Suppressor macrophage treated with lipopolysaccharide for 4 hours (primary cell): Measurements from ENCODE around the gene AK1.
A peak's percentile ranks its signal among the peaks of the same experiment; 100 is the strongest.

Experiments used
- DNase-seq: peaks from one replicate; pipeline ENCODE4 v3.0.0-alpha.2; 2020

The AK1 gene

GRCh38 chr9:127907867-127908659, 30.6 kb upstream of the AK1 start:
- no peak for DNase-seq

- DNase-seq: no peak
Observed at GRCh38 chr9:127905788-127906191, 28.3 kb upstream of the AK1 start.

DNA sequence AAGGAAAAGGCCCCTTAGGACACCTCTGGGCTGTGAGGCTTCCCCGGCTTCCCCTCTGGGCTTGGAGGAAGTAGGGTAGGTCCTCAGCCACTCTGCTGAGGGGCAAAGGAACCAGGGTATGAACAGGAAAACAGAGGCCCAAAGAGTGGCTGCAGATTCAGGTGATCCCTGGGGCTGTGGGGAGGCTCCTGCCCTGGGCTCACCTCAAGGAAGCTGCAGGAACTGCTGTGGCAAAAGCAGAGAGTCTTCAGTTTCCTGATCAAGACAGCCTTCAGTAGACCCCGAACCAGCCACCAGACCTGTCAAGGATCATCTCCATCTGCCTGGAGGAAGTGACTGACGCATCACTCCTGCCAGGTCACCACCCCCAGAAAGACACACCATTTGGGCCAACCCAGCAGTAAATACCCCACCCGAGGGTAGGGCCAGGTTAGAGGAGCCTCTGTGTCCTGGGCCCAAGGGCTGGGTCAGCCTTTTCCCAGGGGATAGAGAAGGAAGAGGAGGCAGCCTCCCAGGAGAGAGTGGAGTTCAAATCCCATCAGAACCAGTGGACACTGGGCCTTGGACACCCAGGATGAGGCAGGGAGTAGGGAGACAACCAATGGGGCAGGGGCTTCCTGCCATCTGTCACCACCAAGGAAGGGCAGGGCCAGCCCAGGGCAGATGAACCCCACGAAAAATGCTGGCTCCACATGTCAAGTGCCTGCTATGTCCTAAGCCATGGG, 27.7 kb upstream of the AK1 start:
- peak; percentile 35 for DNase-seq

GRCh38 chr9:127904561-127905003, 27.1 kb upstream of the AK1 start:
- DNase-seq: peak; percentile 31

DNA sequence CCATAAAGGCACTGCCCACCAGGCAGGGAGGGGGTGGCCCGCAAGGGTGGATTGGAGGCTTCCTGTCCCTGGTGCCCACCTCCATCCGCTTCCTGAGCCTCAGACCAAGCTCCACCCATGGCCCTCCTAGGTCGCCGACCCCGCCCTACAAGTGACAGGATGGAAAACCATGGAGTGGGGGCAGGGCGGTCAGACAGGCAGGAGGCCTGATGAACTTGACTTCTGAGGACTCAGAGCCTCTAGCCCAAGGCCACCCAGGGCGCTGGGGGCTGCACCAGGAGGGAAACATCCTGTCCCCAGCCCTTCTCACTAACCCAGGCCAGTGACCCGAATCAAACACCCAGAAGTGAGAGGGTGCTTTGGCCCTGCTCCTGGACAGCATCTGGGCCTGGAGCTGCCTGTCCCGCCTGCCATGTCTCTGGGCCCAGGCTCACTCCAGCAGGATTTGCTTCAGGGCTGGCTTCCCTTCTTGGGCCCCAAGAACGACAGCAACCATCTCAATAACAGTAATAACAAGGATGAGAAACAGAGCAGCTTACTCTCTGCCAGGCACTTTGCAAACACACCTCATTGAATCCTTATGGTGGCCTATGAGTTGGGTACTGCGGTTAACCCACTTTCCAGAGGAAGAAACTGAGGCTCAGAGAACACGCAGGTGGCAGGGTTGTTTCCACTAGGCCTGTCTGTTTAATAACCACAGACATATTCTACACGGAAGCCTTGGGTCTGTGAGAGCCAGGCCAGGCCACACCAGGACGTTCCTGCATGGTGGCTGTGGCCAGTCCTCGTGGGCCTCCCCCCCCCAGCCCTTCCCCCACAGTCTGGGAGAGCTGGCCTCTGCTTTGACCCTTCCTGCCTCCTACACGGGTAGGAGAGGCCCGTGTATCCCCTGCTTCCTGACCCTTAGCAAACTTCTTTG, 26.3 kb upstream of the AK1 start:
- DNase-seq: peak; percentile 54

DNA sequence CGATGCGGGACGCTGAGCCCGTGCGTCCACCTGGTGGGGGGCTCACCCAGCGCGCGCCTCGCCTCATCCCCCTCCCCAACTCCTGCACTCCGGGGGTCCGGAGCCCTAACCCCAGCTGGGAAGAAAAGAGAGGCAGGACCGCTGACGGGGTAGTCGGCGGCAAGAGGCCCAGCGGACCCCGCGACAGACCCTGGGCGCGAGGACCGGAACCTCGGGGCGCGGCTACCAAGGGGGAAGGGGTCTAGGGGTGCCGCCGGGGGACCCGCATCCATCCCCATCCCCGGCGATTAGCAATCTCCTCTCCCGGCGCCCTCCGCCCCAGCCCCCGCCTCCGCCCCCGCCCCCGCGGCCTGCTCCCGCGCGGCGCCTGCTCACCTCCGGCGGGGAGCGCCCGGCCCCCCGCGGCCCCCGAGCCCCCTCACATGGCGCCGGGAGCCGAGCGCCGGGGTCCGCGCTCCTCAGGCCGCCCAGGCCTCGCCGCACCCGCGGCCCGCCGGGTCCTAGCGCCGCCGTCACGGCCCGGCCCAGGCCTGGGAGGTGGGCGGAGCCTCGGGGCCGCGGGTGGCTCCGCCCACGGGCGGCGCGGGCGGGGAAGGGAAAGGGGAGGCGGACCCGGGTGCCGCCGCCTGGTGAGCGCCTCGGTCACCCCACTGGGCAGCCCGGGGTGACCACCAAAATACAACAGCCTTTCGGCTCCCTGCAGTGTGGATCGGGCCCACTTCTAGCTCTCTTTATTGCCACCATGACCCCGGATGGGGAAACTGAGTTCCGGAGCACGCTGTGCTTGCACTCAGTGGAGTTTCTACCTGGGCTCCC, 21.9 kb upstream of the AK1 start, which contains the start of gene ST6GALNAC6:
Gene ST6GALNAC6, minus strand, starts transcription at position 476 of the 816 bp plus-strand sequence. CDS start 1,622 bp downstream, outside the sequence.
- DNase-seq: peak; percentile 89

DNA sequence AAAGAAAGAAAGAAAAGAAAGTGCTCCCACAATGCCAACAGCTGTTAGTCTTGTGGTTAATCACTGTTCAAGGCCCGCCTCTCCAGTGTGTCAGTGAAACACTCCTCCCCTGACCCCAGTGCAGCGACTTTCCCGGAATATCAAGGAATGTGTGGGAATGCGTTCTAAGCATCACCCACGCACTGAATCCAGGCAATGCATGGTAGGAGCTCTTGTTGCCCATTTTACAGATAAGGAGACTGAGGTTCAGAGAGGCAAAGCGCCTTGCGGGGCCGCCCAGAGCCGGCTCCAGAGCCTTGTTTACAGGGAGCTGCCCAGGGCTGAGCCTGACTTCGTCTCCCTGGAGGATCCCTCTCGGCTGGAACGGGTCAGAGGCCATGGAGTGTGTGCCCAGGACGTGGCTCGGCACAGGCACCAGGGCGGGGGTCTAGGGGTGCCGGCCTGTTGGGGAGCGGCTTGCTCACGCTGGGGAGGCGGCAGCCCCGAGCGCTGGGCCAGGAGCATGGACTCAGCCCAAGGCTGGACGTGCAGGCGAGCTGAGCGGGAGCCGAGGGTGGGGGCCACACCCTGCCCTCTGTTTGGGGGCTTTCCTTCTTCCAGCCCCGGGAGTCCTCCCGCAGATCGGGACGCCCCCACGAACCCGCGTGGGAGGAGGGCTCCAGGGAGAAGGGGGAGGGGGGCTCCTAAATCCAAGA, 21.1 kb upstream of the AK1 start:
- DNase-seq: peak; percentile 28

DNA sequence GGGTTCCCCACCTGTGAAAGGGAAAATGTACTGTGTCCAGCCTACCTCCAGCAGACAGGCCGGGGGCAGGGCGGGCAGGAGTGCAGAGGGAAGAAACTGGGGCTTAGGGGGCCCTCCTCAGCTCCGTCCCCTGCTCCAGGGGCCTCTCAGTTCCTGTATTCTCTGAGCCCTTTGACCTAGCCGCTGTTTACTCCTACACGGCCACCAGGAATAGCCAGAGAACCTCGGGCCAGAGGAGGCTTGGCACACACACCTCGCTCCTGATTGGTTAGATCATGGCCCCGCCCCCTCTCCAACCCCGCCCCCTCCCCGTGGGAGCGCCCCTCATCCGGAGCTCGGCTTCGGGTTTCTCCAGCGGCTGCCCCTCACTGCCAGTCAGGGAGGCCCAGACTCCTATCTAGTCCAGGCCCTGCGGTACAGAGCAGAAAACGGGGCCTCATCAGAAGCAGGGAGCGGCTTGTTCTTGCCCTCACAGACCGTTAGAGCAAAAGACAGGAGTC, 19.8 kb upstream of the AK1 start:
- peak; percentile 67 for DNase-seq

GRCh38 chr9:127896395-127897192, 19.1 kb upstream of the AK1 start:
- DNase-seq: no peak

- DNase-seq: no peak
Observed at GRCh38 chr9:127895811-127896210, 18.3 kb upstream of the AK1 start.

GRCh38 chr9:127893392-127893791, 15.9 kb upstream of the AK1 start:
- no peak for DNase-seq

GRCh38 chr9:127892831-127893230, 15.4 kb upstream of the AK1 start:
- DNase-seq: no peak

- no peak for DNase-seq
Observed at GRCh38 chr9:127890053-127890452, 12.6 kb upstream of the AK1 start.

DNA sequence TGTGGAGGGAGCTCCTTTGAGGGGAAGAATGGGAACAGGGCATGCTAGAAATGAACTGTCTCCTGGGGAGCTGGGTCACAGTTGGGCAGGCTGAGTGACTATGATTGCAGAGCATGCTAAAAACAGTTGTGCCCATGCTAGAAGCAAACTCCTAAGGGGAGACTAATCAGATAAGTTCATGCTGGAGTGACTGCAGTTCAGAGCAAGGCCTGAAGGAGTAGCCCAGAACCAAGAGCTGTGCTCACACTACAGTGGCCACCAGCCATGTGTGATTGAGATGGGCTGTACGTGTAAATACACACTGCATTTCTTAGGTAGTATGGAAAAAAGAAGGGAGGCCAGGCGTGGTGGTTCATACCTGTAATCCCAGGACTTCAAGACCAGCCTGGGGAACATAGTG, 10.3 kb upstream of the AK1 start:
- no peak for DNase-seq

DNA sequence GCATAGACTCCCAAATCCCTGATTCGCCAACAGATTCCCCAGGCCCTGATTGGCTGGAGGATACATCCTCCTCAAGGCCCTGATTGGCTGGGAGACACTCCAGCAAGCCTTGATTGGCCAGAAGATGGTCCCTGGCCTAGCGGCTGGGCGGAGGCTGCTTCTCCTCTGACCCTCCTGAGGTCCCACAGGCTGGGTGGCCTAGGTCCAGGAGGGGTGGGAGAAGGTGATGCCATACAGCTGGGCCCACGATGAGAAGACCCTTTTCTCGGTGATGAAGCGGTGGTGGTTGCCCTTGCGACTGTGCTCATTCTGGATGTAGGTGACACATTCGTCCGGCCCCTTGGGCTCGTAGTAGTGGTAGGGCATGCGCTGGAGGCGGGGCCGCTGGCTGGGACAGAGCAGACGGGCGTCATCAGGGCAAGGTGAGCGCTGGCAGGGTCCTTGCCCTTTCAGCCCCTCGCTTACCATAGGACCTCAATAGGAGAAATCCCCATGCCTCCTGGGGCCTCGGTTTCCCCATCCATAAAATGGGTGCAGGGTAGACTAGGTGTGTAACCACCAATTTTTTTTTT, 9.0 kb upstream of the AK1 start:
- no peak for DNase-seq

- DNase-seq: no peak
Observed at GRCh38 chr9:127885508-127886281, 8.2 kb upstream of the AK1 start.

GRCh38 chr9:127884976-127885490, 7.6 kb upstream of the AK1 start:
- no peak for DNase-seq

DNA sequence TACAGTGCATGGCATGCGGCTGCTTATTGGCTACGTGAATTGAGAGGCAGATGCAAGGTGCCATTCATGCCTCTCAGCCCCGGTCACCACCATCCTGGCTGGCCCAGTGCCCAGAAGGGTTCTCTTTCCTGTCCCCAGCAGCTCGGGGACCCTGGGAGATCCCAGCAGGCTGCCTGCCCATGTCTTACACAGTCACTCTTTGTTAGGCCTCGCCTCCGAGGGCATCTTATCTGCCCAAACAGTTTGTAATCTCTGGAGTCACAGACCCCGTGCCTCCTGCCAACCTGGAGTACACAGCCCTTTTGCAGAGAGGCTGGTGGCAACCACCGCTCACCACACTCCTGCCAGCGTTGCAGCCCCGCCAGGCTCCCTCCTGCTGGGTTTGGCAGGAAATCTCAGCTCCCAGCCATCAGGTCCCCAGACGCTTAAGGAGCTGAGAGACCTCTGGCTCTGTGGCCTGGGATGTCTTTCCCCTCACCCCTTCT, 7.0 kb upstream of the AK1 start:
- DNase-seq: no peak

- no peak for DNase-seq
Observed at GRCh38 chr9:127883959-127884358, 6.5 kb upstream of the AK1 start.
